GM19455 (cell line): ENCODE measurements around the gene SFXN1.

Experiments
- ATAC-seq: cut with Tn5 transposase; IDR thresholded peaks from one replicate; pipeline ENCODE4 v1.9.1; 2021; ENCODE audit not compliant: unreplicated experiment

Gene SFXN1

DNA sequence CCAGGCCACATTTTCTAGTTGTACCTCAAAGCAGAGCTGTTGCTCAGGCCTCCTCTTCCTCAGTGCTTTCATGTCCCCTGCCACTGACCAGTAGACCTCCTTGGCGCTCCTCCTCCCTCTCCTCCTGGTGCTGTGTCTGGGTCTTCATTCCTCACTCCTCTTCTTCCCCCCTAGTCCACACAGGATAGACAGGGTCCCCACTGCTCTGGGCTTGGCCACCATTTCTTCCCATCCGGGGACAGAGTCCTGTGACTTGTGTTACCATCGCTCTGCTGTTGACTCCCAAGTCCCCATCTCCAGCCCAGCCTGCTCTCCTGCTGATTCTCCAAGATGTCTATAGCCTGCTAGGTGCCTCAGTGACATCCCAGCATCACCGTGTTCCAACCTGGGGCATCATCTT is 91.3 kb downstream of the SFXN1 start:
- ATAC-seq, result no peak

DNA sequence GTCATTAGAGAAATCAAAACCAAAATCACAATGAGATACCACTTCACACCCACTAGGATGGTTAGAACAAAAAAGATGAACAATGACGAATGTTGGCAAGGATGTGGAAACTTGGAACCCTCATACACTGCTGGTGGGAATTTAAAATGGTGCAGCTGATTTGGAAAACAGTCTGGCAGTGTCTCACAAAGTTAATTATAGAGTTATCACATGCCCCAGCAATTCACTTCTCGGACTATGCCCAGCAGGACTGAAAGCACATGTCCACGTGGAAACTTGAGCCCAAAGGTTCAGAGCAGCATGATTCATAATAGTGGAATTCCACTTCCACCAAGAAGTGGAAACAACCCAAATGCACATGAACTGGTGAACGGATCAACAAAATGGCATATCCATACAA is 94.5 kb downstream of the SFXN1 start:
- ATAC-seq, result no peak

DNA sequence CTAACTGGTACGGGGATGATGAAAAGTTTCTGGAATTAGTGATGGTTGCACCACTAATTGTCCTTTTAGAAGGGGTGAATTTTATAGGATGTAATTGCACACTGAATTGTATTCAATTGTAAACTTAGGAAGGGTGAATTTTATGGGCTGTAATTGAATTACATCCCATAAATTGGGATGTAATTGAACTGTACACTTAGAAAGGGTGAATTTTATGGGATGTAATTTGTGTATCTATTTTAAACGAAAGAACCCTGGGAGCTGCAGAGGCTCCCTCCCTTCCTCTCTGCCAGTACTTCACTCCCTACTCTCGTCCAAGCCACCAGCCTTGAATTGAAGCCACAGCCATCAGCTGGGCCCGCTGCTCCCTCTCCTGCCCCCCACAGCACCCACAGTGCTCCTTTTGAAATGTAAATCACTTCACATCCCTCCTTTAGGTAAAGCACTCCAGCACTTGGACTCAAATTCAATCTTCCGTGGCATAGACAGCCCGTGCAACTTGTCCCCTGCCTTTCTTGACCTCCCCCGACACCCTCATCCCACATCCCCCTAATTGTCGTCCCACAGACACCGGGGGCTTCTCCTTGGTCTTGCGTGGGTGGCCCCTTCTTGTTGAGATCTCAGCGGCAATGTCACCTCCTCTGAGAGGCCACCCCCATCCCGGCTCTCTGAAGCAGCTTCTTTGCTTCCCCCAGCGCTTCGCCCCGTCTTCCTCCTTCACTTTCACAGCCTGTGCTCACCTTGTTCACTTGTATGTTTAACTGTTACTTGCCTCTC is 95.3 kb downstream of the SFXN1 start:
- no peak for ATAC-seq

DNA sequence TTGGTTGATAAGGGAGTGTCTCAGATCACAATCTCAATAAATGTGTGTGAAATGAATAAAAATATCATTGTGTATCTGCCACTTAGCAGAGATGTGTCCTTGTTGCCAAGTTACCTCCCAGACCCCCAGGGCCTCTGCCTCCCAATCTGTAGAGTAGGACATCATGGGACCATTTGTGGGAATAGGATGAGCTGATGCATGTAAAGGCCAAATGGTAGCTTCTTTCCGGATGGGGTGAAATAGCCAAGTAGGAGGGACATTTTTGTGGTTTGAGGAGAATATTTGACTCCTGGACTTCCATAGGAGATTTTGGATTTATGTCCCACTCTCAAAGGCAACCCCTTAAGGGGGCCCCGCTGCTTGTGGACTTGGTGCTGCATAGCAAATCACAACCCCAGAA is 96.9 kb downstream of the SFXN1 start:
- no peak for ATAC-seq

DNA sequence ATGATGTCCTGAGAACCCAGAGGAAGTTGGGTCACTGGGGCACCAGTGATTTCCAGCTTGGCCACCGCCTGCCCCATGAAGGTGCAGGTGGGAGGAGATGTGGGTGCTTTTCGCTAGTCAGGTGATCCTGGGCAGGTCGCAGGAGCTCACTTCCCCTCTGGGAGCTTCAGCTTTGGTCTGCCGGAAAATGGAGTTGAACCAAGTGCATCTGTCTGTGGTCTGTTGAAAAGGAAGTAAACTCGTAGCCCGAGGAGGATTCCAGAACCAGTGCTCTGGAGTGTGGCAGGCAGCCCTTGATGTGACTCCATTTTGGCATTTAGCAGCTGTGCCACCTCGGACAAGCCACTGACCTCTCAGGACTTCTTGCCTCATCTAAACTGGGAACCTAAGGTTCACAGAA is 97.7 kb downstream of the SFXN1 start:
- ATAC-seq, result no peak

DNA sequence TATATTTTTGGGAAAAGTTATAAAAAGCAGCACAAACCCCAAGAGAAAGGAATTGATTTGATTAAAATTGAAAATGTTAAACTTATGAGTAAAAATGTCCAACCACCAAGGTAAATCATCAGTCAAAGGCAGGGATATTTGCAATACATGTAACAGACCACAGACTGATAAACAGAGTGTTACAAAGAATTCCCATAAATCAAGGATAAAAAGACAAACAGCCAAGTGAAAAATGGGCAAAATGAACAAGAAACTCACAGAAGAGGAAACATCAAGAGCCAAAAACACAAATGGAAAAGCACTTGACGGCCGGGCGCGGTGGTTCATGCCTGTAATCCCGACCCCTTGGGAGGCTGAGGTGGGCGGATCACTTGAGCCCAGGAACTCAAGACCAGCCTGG is 98.2 kb downstream of the SFXN1 start:
- no peak for ATAC-seq
